ENCODE results near the gene LHX5. TPM values are rescaled to one million over a fixed set of nuclear protein-coding genes. Genes with fewer than 3 reads are reported as not detected.

LHX5 gene
- total RNA-seq (2022; extraction: Qiagen RNA extraction; ENCODE audit: low read depth): 0.02 TPM in 1 of 5 replicates, not detected in the others

GRCh38 chr12:113471619-113472171 is at the start of gene LHX5:
Gene LHX5, minus strand, starts transcription at chr12:113471871. Its CDS starts 373 bp downstream, at chr12:113471498.

GRCh38 chr12:113422030-113422885 is 49.4 kb downstream of the LHX5 start, which contains the start of gene SDSL:
Gene SDSL, plus strand, starts transcription at chr12:113422380. Its CDS starts 5,603 bp downstream, at chr12:113427983.

Other genes with a start within 250 kb of the LHX5 start
- 7.4 to 9.9 TPM (median 7.9 TPM) in 5 replicates for gene SLC8B1, start 136.8 kb downstream of the LHX5 start, total RNA-seq (2022; extraction: Qiagen RNA extraction; ENCODE audit: low read depth)
- gene PLBD2, start 113.3 kb downstream of the LHX5 start, total RNA-seq (2022; extraction: Qiagen RNA extraction; ENCODE audit: low read depth): 29.7 to 36.3 TPM (median 33.3 TPM) in 5 replicates
- 0.13 to 0.86 TPM (median 0.48 TPM) in 5 replicates for gene SDS, start 68.0 kb downstream of the LHX5 start, total RNA-seq (2022; extraction: Qiagen RNA extraction; ENCODE audit: low read depth)
- 24.4 to 27.0 TPM (median 25.7 TPM) in 5 replicates for gene SDSL, start 49.5 kb downstream of the LHX5 start, total RNA-seq (2022; extraction: Qiagen RNA extraction; ENCODE audit: low read depth)